C4-2B (cell line): ENCODE measurements around the gene PTPRN.

Source experiments
- ZFX ChIP-seq: fragments of 450-650 bp; IDR thresholded peaks from 2 replicates; pipeline ENCODE4 v1.6.1; 2017
- TF ChIP-seq, protein P1 (sequence below): fragments of 450-650 bp; conservative IDR thresholded peaks from 2 replicates; pipeline ENCODE4 v1.5.1; 2017; ENCODE audit warnings: mild to moderate bottlenecking

DNA sequence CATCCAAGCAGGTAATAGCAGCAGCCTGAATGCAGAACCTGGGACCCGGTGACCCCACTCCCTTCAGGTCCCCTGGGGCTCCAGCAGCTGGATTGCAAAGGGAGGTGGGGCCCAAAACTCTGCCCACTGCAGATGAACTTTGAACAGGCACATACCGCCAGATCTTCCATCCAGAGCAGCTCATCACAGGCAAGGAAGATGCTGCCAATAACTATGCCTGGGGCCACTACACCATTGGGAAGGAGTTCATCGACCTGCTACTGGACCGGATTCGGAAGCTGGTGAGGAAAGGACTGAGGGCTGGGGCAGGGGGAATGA, 39.2 kb downstream of the PTPRN start:
- TF ChIP-seq, protein P1, sequence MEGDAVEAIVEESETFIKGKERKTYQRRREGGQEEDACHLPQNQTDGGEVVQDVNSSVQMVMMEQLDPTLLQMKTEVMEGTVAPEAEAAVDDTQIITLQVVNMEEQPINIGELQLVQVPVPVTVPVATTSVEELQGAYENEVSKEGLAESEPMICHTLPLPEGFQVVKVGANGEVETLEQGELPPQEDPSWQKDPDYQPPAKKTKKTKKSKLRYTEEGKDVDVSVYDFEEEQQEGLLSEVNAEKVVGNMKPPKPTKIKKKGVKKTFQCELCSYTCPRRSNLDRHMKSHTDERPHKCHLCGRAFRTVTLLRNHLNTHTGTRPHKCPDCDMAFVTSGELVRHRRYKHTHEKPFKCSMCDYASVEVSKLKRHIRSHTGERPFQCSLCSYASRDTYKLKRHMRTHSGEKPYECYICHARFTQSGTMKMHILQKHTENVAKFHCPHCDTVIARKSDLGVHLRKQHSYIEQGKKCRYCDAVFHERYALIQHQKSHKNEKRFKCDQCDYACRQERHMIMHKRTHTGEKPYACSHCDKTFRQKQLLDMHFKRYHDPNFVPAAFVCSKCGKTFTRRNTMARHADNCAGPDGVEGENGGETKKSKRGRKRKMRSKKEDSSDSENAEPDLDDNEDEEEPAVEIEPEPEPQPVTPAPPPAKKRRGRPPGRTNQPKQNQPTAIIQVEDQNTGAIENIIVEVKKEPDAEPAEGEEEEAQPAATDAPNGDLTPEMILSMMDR: no peak
- no peak for TF ChIP-seq ZFX
